Measurements from ENCODE around the gene EVI5. TPM values are rescaled to one million over a fixed set of nuclear protein-coding genes. Genes with fewer than 3 reads are reported as not detected.

EVI5 gene
- total and polyA plus RNA-seq, 3 experiments from 2014 or later = 0.10 to 27.7 (median 27.4) TPM

DNA sequence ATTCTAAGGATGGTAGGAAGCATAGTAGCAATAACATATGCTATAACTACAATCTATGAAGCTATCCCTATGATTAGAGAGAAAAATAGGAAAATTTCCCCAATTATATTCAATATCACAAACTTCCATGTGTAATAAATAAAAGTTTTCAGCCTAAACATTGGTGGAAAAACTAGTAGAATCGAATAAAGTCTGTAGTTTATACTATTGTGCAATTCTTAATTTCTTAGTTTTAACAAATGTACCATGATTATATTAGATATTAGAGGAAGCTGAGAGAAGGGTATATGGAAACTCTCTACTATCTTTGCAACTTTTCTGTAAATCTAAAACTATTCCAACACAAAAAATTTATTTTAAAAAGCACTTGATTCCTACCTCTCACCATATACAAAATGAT is 284.4 kb downstream of the EVI5 start:
- no peak overlapping the region for H3K27ac ChIP-seq (ENCODE audit: low read depth, low read length)
- H3K4me3 ChIP-seq (ENCODE audit: low read length) = no peak overlapping the region
- H3K4me1 ChIP-seq (ENCODE audit: insufficient read depth, low read length) = peaks cover 5% of the 10 kb centered on the region
- no peaks in the 10 kb centered on the region for H3K27me3 Mint-ChIP-seq
- H3K27me3 ChIP-seq (ENCODE audit: insufficient read depth, low read length, poor library complexity, severe bottlenecking) = no peaks in the 10 kb centered on the region
- CTCF ChIA-PET = interaction anchor here (0.7 kb wide), 1 partner anchor 87 kb away, joined by 3 read pairs; no protein-coding TSS in a partner anchor
- H3K9me3 ChIP-seq (ENCODE audit: low read length) = no peaks in the 10 kb centered on the region
- no peak for DNase-seq
- H3K36me3 ChIP-seq (ENCODE audit: insufficient read depth, low read length) = no peaks in the 10 kb centered on the region
- H3K4me1 Mint-ChIP-seq = peaks cover 8 to 27% (median 11%) of the 10 kb centered on the region in 3 donors
- H3K9me3 Mint-ChIP-seq = no peaks in the 10 kb centered on the region
- H3K36me3 Mint-ChIP-seq = no peaks in the 10 kb centered on the region
- H3K27ac Mint-ChIP-seq = no peak overlapping the region
- H3K4me3 Mint-ChIP-seq = no peak overlapping the region
- POLR2A ChIA-PET = no interaction called here

- CTCF ChIA-PET = interaction anchor here (1.4 kb wide), 1 partner anchor 10 kb away, joined by 4 read pairs; no protein-coding TSS in a partner anchor
- no peak overlapping the region for H3K4me3 ChIP-seq (ENCODE audit: low read length)
- H3K9me3 ChIP-seq (ENCODE audit: low read length) = no peaks in the 10 kb centered on the region
- Mint-ChIP-seq H3K4me1 (peaks cover 21 to 48% (median 28%) of the 10 kb centered on the region in 3 donors), H3K27ac (peak overlapping the region in 6 of 8 donors; percentile 6 to 71 (median 22)), H3K36me3 (no peaks in the 10 kb centered on the region), H3K9me3 (no peaks in the 10 kb centered on the region), H3K27me3 (no peaks in the 10 kb centered on the region), H3K4me3 (peak overlapping the region in 4 of 7 donors; percentile 6 to 58 (median 48))
- no peaks in the 10 kb centered on the region for H3K36me3 ChIP-seq (ENCODE audit: insufficient read depth, low read length)
- POLR2A ChIA-PET = interaction anchor here (0.6 kb wide), 1 partner anchor 11 kb away, joined by 3 read pairs; no protein-coding TSS in a partner anchor
- no peaks in the 10 kb centered on the region for H3K27me3 ChIP-seq (ENCODE audit: insufficient read depth, low read length, poor library complexity, severe bottlenecking)
- H3K27ac ChIP-seq (ENCODE audit: low read depth, low read length) = no peak overlapping the region
- H3K4me1 ChIP-seq (ENCODE audit: insufficient read depth, low read length) = peaks cover 21% of the 10 kb centered on the region
- DNase-seq = peak in 1 of 5 donors; percentile 38
Measured at GRCh38 chr1:92495392-92496063, 289.4 kb downstream of the EVI5 start.

GRCh38 chr1:92494485-92495141 is 290.3 kb downstream of the EVI5 start:
- Histone ChIP-seq H3K4me1 (ENCODE audit: insufficient read depth, low read length) (peaks cover 24% of the 10 kb centered on the region), H3K4me3 (ENCODE audit: low read length) (no peak overlapping the region), H3K27me3 (ENCODE audit: insufficient read depth, low read length, poor library complexity, severe bottlenecking) (no peaks in the 10 kb centered on the region), H3K9me3 (ENCODE audit: low read length) (no peaks in the 10 kb centered on the region), H3K36me3 (ENCODE audit: insufficient read depth, low read length) (no peaks in the 10 kb centered on the region), H3K27ac (ENCODE audit: low read depth, low read length) (no peak overlapping the region)
- H3K27me3 Mint-ChIP-seq = no peaks in the 10 kb centered on the region
- peak overlapping the region in 2 of 8 donors; percentile 7 to 17 for H3K27ac Mint-ChIP-seq
- H3K4me1 Mint-ChIP-seq = peaks cover 24 to 48% (median 28%) of the 10 kb centered on the region in 3 donors
- no peaks in the 10 kb centered on the region for H3K36me3 Mint-ChIP-seq
- POLR2A ChIA-PET = interaction anchor here (0.6 kb wide), 2 partner anchors 89 to 92 kb away, joined by 3 to 7 read pairs; no protein-coding TSS in a partner anchor
- DNase-seq = no peak
- CTCF ChIA-PET = interaction anchor here (1.1 kb wide), 1 partner anchor 9 kb away, joined by 3 read pairs; no protein-coding TSS in a partner anchor
- no peaks in the 10 kb centered on the region for H3K9me3 Mint-ChIP-seq
- H3K4me3 Mint-ChIP-seq = no peak overlapping the region

- Histone ChIP-seq H3K4me3 (ENCODE audit: low read length) (no peak overlapping the region), H3K4me1 (ENCODE audit: insufficient read depth, low read length) (peaks cover 27% of the 10 kb centered on the region), H3K27me3 (ENCODE audit: insufficient read depth, low read length, poor library complexity, severe bottlenecking) (no peaks in the 10 kb centered on the region), H3K9me3 (ENCODE audit: low read length) (no peaks in the 10 kb centered on the region), H3K36me3 (ENCODE audit: insufficient read depth, low read length) (no peaks in the 10 kb centered on the region), H3K27ac (ENCODE audit: low read depth, low read length) (no peak overlapping the region)
- Mint-ChIP-seq H3K4me1 (peaks cover 36 to 59% (median 42%) of the 10 kb centered on the region in 3 donors), H3K27me3 (peaks cover 0 to 1% of the 10 kb centered on the region in 2 donors), H3K4me3 (no peak overlapping the region), H3K27ac (no peak overlapping the region), H3K36me3 (no peaks in the 10 kb centered on the region), H3K9me3 (no peaks in the 10 kb centered on the region)
- ChIA-PET CTCF (interaction anchor here (1.1 kb wide), 1 partner anchor 11 kb away, joined by 3 read pairs; no protein-coding TSS in a partner anchor), POLR2A (no interaction called here)
- DNase-seq = no peak
Measured at GRCh38 chr1:92493139-92493538, 291.8 kb downstream of the EVI5 start.

DNA sequence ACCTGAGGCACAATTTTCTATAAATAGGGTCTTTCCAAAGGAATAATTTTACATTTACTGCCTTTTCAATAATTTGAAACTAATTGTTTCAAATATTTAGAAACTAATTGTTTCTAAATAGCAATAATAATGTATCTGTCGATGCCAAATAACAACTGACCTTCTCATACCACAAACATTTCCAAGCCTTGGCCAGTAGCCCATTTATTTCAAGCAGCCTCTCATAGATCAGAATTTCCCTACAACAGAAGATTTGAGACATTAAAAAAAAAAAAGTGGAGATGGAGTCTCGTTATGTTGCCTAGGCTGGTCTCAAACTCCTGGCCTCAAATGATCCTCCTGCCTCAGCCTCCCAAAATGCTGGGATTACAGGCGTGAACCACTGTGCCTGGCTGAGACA is 296.1 kb downstream of the EVI5 start:
- Histone ChIP-seq H3K36me3 (ENCODE audit: insufficient read depth, low read length) (no peaks in the 10 kb centered on the region), H3K27me3 (ENCODE audit: insufficient read depth, low read length, poor library complexity, severe bottlenecking) (no peaks in the 10 kb centered on the region), H3K4me1 (ENCODE audit: insufficient read depth, low read length) (peaks cover 11% of the 10 kb centered on the region), H3K4me3 (ENCODE audit: low read length) (no peak overlapping the region), H3K9me3 (ENCODE audit: low read length) (no peaks in the 10 kb centered on the region), H3K27ac (ENCODE audit: low read depth, low read length) (no peak overlapping the region)
- CTCF ChIA-PET = interaction anchor here (1.1 to 1.2 kb wide), 2 partner anchors 67 to 278 kb away, joined by 3 read pairs; no protein-coding TSS in a partner anchor
- H3K27me3 Mint-ChIP-seq = peaks cover 0 to 1% of the 10 kb centered on the region in 2 donors
- POLR2A ChIA-PET = interaction anchor here (0.7 kb wide), 1 partner anchor 857 kb away, joined by 3 read pairs; no protein-coding TSS in a partner anchor
- H3K36me3 Mint-ChIP-seq = peaks cover 0 to 20% (median 0%) of the 10 kb centered on the region in 3 donors
- peak overlapping the region in 2 of 7 donors; percentile 10 to 93 for H3K4me3 Mint-ChIP-seq
- peaks cover 29 to 44% (median 33%) of the 10 kb centered on the region in 3 donors for H3K4me1 Mint-ChIP-seq
- no peak for DNase-seq
- H3K27ac Mint-ChIP-seq = peak overlapping the region in 5 of 8 donors; percentile 47 to 97 (median 77)
- H3K9me3 Mint-ChIP-seq = no peaks in the 10 kb centered on the region

- peaks cover 11% of the 10 kb centered on the region for H3K4me1 ChIP-seq (ENCODE audit: insufficient read depth, low read length)
- H3K27ac Mint-ChIP-seq = peak overlapping the region; percentile 56 to 97 (median 78)
- H3K4me3 ChIP-seq (ENCODE audit: low read length) = no peak overlapping the region
- peaks cover 0 to 1% of the 10 kb centered on the region in 2 donors for H3K27me3 Mint-ChIP-seq
- no peak overlapping the region for H3K27ac ChIP-seq (ENCODE audit: low read depth, low read length)
- no peaks in the 10 kb centered on the region for H3K27me3 ChIP-seq (ENCODE audit: insufficient read depth, low read length, poor library complexity, severe bottlenecking)
- DNase-seq = no peak
- no peaks in the 10 kb centered on the region for H3K9me3 Mint-ChIP-seq
- peaks cover 0 to 22% (median 0%) of the 10 kb centered on the region in 3 donors for H3K36me3 Mint-ChIP-seq
- H3K36me3 ChIP-seq (ENCODE audit: insufficient read depth, low read length) = no peaks in the 10 kb centered on the region
- ChIA-PET CTCF (interaction anchor here (1.1 to 7.1 kb wide), 4 partner anchors 23 to 279 kb away, joined by 3 to 63 read pairs (median 3); no protein-coding TSS in a partner anchor), POLR2A (no interaction called here)
- no peaks in the 10 kb centered on the region for H3K9me3 ChIP-seq (ENCODE audit: low read length)
- H3K4me3 Mint-ChIP-seq = peak overlapping the region in 3 of 7 donors; percentile 10 to 93 (median 32)
- H3K4me1 Mint-ChIP-seq = peaks cover 28 to 42% (median 33%) of the 10 kb centered on the region in 3 donors
Measured at GRCh38 chr1:92488416-92488815, 296.5 kb downstream of the EVI5 start.

DNA sequence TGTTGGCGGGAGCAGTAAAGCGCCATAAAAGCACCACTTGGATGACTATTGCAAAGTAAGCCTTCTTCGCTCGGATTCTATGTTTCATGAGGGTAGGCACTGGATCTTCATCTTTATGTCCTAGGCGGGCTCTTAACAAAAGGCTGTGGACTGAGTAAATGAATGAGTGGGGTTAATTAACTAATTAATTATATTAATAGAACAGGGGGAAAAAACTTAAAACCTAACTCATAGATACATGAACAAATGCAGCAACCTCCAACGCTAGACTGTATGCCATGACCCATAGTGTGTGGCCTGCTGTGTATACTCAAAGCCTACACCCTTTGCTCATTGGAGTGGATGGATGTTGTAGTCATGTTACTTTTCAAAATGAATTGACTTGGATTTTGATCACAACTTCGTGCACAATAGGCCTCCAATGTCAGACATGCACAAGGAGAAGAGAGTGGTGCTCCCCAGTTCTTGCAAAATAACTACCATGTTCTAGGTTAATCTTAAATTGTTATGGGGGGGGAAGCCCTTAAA is 297.8 kb downstream of the EVI5 start:
- Mint-ChIP-seq H3K27ac (peak overlapping the region; percentile 66 to 96 (median 78)), H3K27me3 (peaks cover 0 to 1% of the 10 kb centered on the region in 2 donors), H3K4me3 (peak overlapping the region; percentile 75 to 100 (median 80)), H3K9me3 (no peaks in the 10 kb centered on the region), H3K4me1 (peaks cover 34 to 41% (median 41%) of the 10 kb centered on the region in 3 donors), H3K36me3 (peaks cover 0 to 35% (median 0%) of the 10 kb centered on the region in 3 donors)
- no peaks in the 10 kb centered on the region for H3K27me3 ChIP-seq (ENCODE audit: insufficient read depth, low read length, poor library complexity, severe bottlenecking)
- H3K4me1 ChIP-seq (ENCODE audit: insufficient read depth, low read length) = peaks cover 18% of the 10 kb centered on the region
- DNase-seq = no peak
- no peak overlapping the region for H3K4me3 ChIP-seq (ENCODE audit: low read length)
- peak overlapping the region; percentile 47 for H3K27ac ChIP-seq (ENCODE audit: low read depth, low read length)
- H3K9me3 ChIP-seq (ENCODE audit: low read length) = no peaks in the 10 kb centered on the region
- ChIA-PET CTCF (interaction anchor here (1.2 to 7.1 kb wide), 17 partner anchors 9 to 177 kb away, joined by 3 to 63 read pairs (median 10); no protein-coding TSS in a partner anchor), POLR2A (interaction anchor here (0.7 to 3.8 kb wide), 12 partner anchors 10 to 185 kb away, joined by 3 to 51 read pairs (median 7); no protein-coding TSS in a partner anchor)
- no peaks in the 10 kb centered on the region for H3K36me3 ChIP-seq (ENCODE audit: insufficient read depth, low read length)

All from CD8-positive, alpha-beta memory T cell (primary cell).